Pons (tissue), 1 donor: ENCODE data around the gene CLDN10.
"Not testable (repeated sequence)": the region's sequence is repeated elsewhere in the genome, so short reads cannot be mapped to it uniquely, and the experiment has no call there.

Experiments used
- DNase-seq: peaks from one replicate; pipeline ENCODE4 v3.0.0-alpha.2; 2016; ENCODE audit warnings: low spot score

CLDN10 gene

DNA sequence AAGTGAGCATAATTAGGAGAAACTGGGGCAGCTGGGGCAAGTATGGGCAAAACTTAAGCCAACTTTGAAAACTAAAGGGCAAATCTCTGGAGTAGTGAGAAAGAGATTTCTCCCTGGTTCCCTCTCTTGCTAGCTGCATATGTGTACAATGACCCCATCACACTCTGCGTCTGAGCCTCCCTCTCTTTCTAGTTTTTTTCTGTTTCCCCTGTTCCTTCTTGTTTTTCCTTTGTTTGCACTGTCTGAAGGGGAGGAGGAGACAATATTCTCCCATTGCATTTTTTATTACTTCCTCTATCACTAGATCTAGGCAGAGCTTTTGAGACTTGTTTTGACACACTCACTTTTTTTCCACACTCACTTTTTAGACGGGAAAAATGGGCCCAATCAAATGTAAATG, 11.2 kb upstream of the CLDN10 start:
- DNase-seq, result no peak

DNA sequence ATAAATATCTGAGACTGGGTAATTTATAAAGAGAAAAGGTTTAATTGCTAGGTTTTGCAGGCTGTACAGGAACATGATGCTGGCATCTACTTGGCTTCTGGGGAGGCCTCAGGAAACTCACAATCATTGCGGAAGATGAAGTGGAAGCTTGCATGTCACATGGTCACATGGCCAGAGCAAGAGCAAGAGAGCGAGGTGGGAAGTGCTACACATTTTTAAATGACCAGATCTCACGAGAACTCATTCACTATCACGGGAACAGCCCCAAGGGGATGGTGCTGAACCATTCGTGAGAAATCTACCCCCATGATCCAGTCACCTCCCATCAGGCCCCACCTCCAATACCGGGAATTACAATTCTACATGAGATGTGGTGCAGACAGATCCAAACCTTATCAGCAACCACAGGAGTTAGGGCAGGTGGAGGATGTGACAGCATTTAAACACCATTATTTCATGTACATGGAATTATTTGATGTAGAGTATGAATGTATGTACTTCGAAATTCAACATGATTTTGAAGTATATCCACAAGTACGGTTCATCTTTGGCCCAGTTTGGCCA, 10.5 kb upstream of the CLDN10 start:
- DNase-seq, result no peak

DNA sequence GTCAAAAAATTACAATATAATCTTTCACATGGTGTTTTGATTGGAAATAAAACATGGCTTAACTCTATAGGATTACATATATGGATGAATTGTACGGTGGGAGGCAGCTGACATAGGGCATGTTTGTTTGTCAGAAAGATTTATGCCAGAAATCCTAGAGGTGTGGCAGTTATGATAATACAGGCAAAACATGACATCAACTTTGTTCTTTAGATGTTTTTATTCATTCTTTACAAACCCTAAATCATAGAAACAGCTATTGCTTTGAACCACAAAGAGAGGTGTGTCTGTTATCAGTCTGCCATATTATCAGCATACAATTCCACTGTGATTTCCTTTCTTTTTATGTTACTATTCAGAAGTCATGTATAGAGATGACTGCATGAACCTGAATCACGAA, 8.2 kb upstream of the CLDN10 start:
- DNase-seq, result no peak

DNA sequence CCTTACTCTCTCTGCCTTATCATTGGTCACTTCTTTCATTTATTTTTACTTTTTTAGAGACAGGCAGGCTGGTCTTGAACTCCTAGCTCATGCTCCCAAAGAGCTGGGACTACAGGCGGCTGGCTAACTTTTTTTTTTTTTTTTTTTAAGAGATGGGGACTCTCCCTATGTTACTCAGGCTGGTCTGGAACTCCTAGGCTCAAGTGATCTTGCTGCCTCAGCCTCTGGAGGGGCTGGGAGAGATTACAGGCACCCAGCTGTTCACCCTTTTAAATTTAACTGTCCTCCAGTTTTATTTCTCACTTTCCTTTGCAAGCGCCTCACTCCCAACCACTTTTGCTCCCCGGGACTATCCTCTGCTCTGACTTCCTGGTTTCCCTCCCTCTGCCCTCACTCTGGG, 5.6 kb upstream of the CLDN10 start:
- no peak for DNase-seq

DNA sequence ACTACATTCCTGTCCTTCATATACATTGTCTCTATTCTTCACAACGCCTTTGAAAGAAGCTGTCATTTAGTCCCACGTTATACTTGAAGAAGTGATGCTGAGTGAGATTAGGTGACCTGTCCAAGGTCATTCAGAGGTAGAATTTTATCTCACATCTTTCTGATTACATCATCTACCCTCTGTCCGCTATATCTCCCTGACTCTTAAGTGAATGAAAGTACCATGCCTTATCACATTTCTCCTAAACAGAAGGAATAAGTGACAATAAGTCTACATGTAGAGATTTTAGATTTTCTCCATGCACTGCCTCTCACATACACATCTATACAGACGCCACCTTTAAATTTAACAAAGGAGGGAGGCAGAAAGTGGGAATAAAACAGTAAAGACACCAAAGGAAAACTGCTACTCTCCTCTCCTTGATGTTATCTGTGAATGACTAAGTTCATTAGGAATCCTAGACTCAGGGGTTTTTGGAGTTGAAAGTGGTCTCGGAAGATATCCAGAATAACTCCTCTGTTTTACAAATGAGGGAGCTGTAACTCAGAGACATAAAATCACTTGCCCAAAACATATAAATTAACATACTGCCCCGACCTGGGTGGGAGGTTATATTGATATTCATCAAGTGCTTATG, 4.9 kb upstream of the CLDN10 start:
- no peak for DNase-seq

DNA sequence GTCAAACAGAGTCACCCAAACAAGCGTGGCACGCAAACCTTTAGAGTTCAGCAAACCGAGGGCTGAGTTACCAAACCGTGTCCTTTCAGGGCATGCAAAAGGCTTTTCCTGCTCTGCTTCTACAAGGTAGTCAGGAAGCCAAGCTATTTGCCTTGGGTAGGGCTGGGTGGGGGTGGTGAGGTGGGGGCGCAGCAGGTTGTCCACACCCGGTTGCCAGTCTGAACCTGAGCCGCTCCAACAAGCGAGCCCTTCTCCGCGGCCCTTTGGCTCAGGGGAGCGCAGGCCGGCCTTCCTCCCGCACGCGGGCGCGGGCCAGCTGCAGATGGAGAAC, 347 bp upstream of the CLDN10 start:
- DNase-seq, result no peak

DNA sequence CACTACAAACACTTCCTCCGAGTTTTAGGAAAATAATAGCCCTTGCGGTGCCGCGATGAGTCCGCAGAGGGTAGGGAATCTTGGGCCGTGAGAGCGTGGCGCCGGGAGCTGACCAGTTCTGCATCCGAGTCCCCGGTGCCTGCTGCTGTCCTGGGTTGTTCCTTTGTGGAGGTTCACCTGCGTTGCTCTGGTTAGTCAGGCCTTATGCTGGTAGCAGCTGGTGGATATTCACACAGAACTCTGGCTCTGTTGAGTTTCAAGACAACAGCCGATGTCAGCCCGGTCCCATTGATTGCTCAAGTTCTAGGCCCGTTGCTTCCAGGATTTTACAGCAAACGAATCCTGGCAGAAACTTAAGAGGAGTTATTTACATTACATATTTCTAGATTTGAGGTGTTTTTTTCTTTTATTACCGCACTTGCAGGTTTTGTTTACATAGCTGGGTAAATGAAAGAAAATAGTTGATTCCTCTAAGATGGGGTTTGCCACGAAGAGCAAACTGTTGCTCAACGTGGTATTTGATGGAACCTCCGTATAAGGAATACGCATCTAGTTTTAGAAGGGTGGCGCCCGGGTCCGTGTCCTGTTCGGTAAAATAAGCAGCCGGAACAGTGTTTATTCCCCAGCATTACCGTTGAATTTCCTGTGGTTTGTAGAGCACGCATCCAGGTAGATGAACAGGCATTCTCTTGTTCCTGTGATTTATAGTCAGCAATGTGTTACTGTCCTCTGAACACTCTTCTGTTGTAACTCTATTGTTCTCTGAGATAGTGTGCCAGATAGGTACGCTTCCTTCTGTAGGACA, 1.3 kb downstream of the CLDN10 start:
- DNase-seq, result no peak

DNA sequence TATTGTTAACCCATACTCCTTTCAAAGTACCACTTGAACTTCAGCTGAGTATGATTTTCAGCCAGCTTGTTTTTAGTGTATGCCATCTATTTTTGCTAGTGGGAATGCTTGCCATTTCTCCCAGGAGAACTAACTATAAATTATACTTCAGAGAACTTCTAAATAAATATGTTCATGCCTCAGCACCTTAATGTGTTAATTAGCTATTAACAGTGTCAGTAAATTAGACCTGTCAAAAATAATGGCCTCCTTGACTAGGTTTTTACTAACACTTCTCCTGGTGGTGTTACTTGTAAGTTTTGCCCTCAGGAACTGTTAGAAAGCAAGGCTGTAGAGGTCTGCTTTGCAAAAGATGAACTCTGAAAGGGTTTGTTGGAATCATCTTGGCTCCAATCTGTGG, 4.5 kb downstream of the CLDN10 start:
- DNase-seq, result no peak

DNA sequence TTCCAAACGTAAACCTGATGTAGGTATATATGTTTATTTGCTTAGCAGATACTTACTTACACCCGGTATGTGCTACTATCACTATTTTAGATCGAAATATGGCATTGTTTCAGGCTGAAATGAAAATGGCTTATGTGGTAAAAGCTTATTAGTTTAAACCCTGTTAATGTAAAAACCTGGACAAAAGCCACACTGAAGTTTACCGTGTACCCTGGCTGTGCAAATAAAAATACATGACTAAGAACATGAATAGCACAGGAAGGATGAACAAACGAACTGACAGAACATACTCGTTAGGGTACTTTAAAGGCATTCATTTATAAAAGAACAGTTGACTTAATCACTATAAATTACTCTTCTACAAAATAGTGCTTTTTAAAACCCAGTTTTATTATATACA, 6.6 kb downstream of the CLDN10 start:
- no peak for DNase-seq

DNA sequence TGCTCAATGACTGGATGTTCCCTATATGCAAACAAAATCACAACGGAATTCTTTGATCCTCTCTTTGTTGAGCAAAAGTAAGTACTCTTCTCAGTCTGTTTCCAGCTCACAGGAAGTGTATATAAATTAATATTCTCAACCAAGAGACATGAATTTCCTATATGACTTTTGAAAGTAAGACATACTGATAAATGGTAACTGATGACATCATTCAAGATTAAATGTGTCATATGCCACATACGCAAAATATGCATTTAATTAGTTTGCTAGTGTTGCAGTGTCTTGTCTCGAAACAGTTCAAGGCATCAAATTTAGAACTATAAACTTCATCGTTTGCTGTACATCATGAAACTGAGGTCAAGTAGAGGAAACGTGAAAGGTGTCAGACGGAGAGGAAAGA, 7.9 kb downstream of the CLDN10 start:
- DNase-seq, result no peak

DNA sequence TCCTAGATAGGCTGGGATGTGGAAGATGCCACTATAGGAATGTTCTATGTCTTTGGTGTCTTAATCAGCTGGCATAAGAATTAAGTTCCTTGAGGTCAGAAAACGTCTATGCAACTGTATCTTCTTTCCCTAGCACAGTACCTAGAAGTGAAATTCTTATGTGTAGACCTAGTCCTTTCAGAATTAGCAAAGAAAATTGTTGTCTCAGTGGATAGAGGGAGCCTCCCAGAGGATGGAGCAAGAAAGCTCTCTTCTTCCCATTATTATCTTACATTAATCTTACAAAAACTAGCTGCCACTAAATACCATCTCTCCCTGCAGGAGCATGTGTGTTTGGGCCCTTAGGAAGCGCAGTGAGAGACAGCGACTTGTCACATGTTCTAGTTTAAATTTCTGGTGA, 11.6 kb downstream of the CLDN10 start:
- DNase-seq, result no peak

DNA sequence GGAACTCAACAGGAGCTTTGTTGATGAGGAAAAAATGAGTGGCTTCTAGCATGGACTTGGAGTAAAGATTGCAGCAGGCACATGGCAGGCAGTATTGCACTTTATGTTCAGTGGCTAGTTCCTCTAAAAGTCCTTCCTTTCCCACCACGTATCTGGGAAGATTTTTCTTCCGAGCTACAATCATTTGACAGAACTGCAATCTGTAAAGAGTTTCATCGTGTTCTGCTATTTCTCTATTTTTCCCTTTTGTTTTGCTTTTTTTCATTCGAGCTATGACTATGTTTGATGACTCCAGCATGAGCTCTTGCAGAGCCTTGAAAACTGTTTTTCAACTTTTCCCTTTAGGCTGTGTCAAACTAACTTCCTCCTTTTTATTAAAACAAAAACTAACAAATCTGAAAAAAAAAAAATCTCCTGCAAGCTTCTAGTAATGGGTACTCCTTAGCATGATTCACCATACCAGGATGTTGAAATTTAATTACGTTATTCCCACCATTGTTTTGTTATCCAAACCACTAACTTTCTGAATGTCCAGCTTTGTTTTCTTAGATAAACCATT, 12.3 kb downstream of the CLDN10 start:
- DNase-seq, result no peak

DNA sequence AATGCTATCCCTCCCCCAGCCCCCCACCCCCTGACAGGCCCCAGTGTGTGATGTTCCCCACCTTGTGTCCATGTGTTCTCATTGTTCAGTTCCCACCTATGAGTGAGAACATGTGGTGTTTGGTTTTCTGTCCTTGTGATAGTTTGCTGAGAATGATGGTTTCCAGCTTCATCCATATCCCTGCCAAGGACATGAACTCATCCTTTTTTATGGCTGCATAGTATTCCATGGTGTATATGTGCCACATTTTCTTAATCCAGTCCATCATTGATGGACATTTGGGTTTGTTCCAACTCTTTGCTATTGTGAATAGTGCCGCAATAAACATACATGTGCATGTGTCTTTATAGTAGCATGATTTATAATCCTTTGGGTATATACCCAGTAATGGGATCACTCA, 13.2 kb downstream of the CLDN10 start:
- not testable (repeated sequence) for DNase-seq

DNA sequence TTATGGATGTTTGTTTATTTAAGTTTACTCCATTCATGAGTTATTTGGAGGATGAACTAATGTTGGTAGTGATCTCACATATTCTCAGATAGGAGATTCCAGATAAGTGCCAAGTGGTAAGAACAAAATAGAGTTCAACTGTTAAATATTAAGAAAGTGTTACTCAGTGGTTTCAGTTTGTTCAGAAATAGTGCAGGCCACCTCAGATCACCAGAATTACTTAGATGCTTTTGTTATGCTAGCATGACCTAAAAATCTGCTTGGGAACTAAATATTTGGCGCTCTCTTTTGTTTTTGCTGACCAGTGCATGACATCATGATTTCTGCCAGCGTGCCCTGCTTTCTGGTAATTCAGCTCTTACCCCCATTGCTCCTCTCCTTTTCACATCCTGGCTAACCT, 15.6 kb downstream of the CLDN10 start:
- DNase-seq, result no peak

DNA sequence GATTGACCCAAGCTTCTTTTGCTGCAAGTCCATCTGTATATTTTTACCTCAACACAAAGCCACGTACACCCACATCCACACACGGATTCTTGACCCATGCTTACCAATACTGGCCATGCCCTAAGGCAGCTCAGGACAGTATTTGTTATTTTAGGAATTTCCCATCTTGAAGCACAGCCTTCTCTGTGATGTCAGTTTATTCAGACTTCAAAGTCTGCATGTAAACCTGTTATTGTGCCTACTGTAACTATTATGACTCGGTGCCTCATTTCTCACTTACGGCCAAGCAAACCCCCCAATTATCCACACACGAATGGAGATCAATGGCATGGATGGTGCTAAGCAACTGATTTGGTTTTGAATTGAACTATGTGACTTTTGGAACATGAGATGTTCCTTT, 17.5 kb downstream of the CLDN10 start:
- no peak for DNase-seq

DNA sequence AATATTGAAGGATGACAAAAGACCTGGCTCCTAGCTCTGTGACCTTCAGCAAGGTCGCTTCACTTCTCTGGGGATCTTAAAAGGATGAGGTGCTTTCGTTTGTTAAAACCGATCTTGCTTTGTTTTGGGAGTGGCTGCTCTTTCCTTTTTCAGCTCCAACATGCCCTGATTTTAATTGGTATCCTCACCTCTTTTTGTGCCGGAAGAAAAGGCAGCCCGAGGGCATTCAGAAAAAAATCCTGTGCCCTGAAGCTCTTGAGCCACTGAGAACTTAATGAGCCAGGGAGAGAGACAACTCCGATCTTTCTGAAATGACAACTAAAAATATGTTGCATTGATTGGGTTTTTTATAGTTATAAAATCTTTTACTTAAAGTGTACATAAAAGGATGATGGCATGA, 19.4 kb downstream of the CLDN10 start:
- DNase-seq, result no peak

DNA sequence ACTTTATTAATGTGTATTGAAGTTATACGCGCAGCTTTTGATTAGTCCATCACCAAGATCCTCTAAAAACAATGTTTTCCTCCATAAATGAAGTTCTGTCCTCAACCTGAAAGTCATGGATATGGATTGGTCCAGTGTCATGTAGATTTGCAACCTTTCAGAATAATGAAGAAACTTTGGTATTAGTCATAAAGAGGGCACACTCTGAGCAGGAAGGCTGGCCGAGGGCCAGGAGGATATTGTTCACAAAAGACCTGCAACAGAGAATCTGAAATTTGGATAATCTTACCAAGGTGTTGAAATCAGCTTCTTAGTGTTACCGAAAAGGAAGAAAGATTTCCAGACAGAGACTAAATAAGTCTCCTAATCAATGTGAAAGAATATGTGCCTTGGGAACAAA, 20.7 kb downstream of the CLDN10 start:
- no peak for DNase-seq

DNA sequence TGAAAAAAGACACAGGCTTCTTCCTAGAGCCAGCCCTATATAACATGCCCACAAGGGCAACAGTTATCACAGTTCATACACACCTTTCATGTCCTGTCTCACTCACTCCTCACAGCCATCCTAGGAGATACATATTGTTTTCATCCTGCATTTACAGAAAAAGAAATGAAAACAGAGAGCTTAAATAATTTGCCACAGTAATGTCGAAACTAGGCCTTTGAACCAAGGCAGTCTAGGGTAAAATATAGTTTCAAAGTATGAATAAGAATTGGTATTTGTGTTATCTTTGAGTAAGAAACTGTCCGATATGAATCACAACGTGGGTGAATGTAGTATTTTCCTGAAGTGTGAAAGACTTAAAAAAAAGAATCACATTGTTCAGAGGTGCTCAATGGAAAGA, 26.8 kb downstream of the CLDN10 start:
- no peak for DNase-seq

DNA sequence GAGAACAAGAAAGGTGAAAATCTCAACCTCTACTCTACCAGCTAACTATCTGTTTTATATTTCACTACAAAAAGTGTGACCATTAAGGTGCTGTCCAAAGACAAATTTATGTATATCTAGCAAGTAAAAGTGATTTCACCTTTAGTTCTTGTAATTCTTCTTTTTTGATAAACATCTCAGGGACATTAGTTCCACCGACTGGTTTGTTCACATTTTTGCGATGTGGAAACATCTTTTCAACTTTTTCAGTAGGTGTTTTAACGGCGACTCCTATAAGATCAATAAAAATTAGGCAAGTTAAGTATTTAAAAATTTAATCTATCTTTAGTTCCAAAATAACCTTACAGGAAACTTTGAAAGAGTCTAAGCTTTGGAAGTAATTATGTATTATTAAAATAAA, 33.3 kb downstream of the CLDN10 start:
- DNase-seq, result no peak

DNA sequence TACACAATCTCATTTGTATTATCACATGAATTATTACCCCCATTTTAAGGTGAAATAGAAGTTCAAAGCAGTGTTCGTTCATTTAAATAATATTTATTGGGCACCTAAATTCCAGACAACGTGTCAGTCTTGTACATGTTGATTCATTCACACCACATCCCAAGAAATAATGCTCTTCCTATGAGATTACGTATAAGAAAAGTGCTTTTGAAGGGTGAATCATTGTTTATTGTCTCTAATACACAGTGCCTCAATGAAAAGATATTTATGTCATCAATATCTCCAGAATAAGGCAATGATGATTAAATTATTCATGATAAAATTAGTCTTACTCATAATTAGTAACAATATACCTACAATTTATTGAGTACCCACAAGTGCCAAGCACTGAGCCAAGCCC, 35.6 kb downstream of the CLDN10 start:
- no peak for DNase-seq

DNA sequence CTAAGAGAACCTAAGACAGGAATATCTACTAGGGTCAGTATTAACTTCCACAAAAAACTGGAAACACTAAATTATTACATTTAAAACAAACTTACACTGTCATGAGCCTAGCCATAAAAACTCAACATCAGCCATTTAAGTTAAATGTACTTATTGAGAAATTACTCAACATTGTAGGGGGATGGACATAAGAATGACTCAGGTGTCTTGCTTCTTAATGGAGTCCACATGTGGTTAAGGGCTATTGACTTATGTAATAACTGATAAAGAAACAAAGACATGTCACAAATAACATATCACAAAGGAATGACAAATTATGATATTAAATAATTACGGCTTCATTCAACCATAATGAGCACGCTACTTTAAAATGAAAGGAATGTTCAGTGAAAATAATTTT, 36.2 kb downstream of the CLDN10 start:
- no peak for DNase-seq

DNA sequence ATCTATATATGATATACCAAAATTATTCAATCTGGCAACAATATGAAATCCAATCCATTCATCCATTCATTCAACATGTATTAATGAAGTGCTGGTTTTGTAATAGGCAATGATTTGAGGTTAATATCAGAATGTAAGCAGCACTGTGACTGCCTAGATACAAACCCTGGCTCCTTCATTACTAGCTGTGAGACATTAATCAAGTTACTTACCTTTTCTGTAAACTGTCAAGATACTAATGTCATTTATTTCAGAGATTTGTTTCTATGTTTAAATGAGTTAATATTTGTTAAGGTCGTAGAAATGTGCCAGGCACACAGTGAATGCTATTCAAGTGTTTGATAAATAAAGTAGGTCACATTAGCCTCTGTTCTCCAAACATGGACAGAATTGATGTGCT, 40.9 kb downstream of the CLDN10 start:
- DNase-seq, result no peak

DNA sequence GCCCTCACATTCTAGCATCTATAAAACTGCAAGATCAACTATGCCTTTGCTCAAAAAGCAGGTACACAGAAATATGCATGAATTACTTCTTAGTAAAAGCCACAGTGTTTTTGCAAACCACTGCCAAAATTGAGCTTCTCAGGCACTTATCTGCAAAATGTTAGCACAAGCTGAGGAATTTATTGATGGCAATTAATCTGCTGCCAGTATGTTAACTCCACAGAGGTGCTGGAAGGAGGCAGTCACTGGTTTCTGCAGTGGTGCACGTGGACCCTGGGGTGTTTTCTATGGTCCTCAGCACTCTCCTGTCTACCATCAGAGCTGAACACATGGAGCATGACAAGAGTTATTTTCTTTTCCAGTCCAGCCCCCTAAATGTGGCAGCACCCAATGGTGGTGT, 44.2 kb downstream of the CLDN10 start:
- DNase-seq, result no peak

DNA sequence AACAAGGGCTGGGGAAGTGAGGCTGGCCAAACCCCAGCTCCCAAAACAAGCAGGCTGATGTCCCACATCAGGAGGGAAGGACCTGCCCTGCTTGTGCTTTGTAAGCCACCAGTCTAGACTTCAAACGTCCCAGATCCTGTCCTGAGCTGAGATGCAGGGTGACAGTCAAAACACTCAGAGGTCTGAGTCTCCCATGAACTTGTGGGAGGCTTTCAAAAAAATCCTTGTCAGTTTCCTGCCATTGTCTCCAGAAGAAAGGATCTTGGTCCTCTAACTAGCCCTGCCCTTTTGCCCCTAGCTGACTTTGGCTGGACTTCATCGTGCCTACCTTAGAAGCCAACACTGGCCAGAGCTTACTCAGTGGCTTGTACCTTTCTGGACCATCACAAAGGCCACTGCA, 48.7 kb downstream of the CLDN10 start:
- no peak for DNase-seq
